ENCODE data around the gene TBCA.

TBCA gene

DNA sequence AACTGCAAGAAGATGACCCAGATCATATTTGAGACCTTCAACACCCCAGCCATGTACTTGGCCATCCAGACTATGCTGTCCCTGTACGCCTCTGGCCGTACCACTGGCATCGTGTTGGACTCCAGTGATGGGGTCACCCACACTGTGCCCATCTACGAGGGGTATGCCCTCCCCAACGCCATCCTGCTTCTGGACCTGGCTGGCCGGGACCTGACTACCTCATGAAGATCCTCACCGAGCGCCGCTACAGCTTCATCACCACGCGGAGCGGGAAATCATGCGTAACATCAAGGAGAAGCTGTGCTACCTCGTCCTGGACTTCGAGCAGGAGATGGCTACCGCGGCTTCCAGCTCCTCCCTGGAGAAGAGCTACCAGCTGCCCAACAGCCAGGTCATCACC lies 9.1 kb upstream of the TBCA start:
- Histone ChIP-seq H3K4me3 (replicated peaks; ENCODE audit: low read depth, low read length) (no peak overlapping the region), H3K36me3 (ENCODE audit: control insufficient read depth, insufficient read depth, low read length) (no peaks in the 10 kb centered on the region), H3K27me3 (replicated peaks; ENCODE audit: control insufficient read depth, insufficient read depth, low read length) (no peaks in the 10 kb centered on the region)
- TF ChIP-seq, protein P1, sequence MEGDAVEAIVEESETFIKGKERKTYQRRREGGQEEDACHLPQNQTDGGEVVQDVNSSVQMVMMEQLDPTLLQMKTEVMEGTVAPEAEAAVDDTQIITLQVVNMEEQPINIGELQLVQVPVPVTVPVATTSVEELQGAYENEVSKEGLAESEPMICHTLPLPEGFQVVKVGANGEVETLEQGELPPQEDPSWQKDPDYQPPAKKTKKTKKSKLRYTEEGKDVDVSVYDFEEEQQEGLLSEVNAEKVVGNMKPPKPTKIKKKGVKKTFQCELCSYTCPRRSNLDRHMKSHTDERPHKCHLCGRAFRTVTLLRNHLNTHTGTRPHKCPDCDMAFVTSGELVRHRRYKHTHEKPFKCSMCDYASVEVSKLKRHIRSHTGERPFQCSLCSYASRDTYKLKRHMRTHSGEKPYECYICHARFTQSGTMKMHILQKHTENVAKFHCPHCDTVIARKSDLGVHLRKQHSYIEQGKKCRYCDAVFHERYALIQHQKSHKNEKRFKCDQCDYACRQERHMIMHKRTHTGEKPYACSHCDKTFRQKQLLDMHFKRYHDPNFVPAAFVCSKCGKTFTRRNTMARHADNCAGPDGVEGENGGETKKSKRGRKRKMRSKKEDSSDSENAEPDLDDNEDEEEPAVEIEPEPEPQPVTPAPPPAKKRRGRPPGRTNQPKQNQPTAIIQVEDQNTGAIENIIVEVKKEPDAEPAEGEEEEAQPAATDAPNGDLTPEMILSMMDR (IDR thresholded peaks at IDR 0.05; ENCODE audit: insufficient read depth, low read length, poor library complexity, severe bottlenecking) = no peak
- DNase-seq (ENCODE audit: extremely low read depth, insufficient read length) = no peak

DNA sequence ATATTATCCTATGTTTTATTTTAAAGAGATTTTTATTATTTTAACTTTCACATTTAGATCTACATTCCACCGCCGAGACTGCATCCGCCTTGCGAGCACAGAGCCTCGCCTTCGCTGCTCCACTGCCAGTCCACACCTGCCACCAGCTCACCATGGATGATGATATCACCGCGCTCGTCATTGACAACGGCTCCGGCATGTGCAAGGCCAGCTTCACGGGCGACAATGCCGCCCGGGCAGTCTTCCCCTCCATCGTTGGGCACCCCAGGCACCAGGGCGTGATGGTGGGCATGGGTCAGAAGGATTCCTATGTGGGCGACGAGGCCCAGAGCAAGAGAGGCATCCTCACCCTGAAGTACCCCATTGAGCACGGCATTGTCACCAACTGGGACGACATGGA lies 8.6 kb upstream of the TBCA start:
- H3K4me3 ChIP-seq (replicated peaks; ENCODE audit: low read depth, low read length) = no peak overlapping the region
- no peak for DNase-seq (ENCODE audit: extremely low read depth, insufficient read length)
- TF ChIP-seq, protein P1 (IDR thresholded peaks at IDR 0.05; ENCODE audit: insufficient read depth, low read length, poor library complexity, severe bottlenecking) = no peak
- no peaks in the 10 kb centered on the region for H3K27me3 ChIP-seq (replicated peaks; ENCODE audit: control insufficient read depth, insufficient read depth, low read length)
- H3K36me3 ChIP-seq (ENCODE audit: control insufficient read depth, insufficient read depth, low read length) = no peaks in the 10 kb centered on the region

DNA sequence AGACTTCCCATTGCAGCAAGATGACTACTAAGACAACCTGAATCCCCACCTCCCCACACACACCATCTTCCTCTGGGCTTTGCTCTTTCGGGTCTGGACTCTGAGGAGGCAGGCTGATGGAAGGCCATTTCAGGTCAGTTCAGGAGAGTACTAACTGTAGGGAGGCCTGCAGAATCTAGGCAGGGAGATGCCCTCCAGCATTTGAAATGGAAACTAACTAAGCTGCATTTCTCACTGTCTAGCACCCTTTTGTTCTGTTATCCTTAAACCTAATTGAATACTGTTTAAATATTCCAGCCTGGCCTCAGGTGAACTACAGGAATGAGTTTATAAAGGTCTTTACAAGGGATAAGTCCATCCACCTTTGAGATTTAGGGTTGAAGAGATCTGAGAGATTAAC lies 4.9 kb upstream of the TBCA start:
- TF ChIP-seq, protein P1 (IDR thresholded peaks at IDR 0.05; ENCODE audit: insufficient read depth, low read length, poor library complexity, severe bottlenecking) = no peak
- no peak for DNase-seq (ENCODE audit: extremely low read depth, insufficient read length)
- Histone ChIP-seq H3K36me3 (ENCODE audit: control insufficient read depth, insufficient read depth, low read length) (no peaks in the 10 kb centered on the region), H3K4me3 (replicated peaks; ENCODE audit: low read depth, low read length) (no peak overlapping the region), H3K27me3 (replicated peaks; ENCODE audit: control insufficient read depth, insufficient read depth, low read length) (no peaks in the 10 kb centered on the region)

DNA sequence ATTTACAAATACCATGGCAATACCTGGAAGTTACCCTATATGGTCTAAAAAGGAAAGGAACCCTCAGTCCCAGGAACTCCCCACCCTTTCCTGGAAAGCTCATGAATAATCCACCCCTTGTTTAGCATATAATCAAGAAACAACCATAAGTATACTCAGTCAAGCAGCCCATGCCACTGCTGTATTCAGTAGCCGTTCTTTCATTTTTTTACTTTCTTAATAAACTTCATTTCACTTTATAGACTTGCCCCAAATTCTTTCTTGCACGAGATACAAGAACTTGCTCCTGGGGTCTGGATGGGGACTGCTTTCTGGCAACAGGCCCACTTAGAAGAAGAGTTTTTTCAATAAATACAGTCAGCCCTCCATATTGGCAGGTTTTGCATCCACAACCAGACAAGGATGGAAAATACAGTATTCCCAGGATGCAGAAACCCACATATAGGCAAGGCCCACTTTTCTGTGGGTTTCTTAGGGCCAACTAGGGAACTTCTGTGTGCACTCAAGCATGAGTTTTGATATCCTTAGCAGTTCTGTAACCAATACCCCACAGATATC lies 2.8 kb upstream of the TBCA start:
- TF ChIP-seq, protein P1 (IDR thresholded peaks at IDR 0.05; ENCODE audit: insufficient read depth, low read length, poor library complexity, severe bottlenecking) = no peak
- no peak for DNase-seq (ENCODE audit: extremely low read depth, insufficient read length)
- Histone ChIP-seq H3K36me3 (ENCODE audit: control insufficient read depth, insufficient read depth, low read length) (no peaks in the 10 kb centered on the region), H3K4me3 (replicated peaks; ENCODE audit: low read depth, low read length) (no peak overlapping the region), H3K27me3 (replicated peaks; ENCODE audit: control insufficient read depth, insufficient read depth, low read length) (no peaks in the 10 kb centered on the region)

DNA sequence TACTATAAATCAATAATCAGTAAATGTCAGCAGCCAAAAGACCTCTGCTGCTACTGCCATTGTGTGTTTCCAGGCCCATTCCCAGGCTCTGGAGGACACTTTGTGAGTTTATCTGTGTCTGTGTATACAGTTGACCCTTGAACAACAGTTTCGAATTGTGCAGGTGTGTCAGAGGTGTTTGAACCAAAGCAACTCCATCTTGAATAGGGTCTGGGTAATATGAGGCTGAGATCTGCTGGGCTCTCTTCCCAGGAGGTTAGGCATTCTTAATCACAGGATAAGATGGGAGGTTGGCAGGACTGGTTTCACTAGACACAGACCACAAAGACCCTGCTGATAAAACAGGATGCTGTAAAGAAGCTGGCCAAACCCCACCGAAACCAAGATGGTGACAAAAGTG lies 2.3 kb upstream of the TBCA start:
- Histone ChIP-seq H3K36me3 (ENCODE audit: control insufficient read depth, insufficient read depth, low read length) (no peaks in the 10 kb centered on the region), H3K27me3 (replicated peaks; ENCODE audit: control insufficient read depth, insufficient read depth, low read length) (no peaks in the 10 kb centered on the region), H3K4me3 (replicated peaks; ENCODE audit: low read depth, low read length) (no peak overlapping the region)
- no peak for DNase-seq (ENCODE audit: extremely low read depth, insufficient read length)
- TF ChIP-seq, protein P1 (IDR thresholded peaks at IDR 0.05; ENCODE audit: insufficient read depth, low read length, poor library complexity, severe bottlenecking) = no peak

DNA sequence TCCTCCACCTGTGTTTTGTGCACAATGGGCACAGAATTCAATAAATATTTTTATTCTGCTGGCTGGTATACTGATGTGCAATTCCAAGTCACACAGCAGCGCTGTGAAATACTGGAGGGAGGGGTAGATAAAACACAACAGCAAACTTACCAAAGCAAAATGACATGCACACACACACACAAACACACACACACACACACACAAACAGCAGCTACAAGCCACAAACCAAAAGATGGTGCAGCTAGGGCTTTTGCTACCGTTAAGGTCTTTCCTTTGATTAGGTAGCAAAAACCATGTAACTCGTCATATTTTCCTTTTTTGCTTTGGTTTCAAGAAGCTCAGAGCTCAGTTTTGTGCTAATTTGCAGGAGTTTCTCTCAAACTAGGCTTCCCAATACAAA lies 1.8 kb upstream of the TBCA start:
- no peak for DNase-seq (ENCODE audit: extremely low read depth, insufficient read length)
- TF ChIP-seq, protein P1 (IDR thresholded peaks at IDR 0.05; ENCODE audit: insufficient read depth, low read length, poor library complexity, severe bottlenecking) = no peak
- Histone ChIP-seq H3K27me3 (replicated peaks; ENCODE audit: control insufficient read depth, insufficient read depth, low read length) (no peaks in the 10 kb centered on the region), H3K4me3 (replicated peaks; ENCODE audit: low read depth, low read length) (no peak overlapping the region), H3K36me3 (ENCODE audit: control insufficient read depth, insufficient read depth, low read length) (no peaks in the 10 kb centered on the region; the same call in 1 of the 2 replicates)

Data from GM06990 (cell line).